Rectal smooth muscle tissue (tissue), 1 donor: Measurements from ENCODE around the gene EPM2AIP1.
"Not testable (repeated sequence)": the region's sequence is repeated elsewhere in the genome, so short reads cannot be mapped to it uniquely, and the experiment has no call there.

ENCODE experiments used
- H3K27ac ChIP-seq: one replicate; pipeline ENCODE4 v1.7.0; 2013; ENCODE audit warnings: low read depth, low read length, inconsistent platforms
- H3K27me3 ChIP-seq: one replicate; pipeline ENCODE4 v1.7.0; 2013; ENCODE audit warnings: low read length; ENCODE audit not compliant: control insufficient read depth, insufficient read depth
- H3K36me3 ChIP-seq: one replicate; pipeline ENCODE4 v1.7.0; 2013; ENCODE audit warnings: low read length; ENCODE audit not compliant: control insufficient read depth, insufficient read depth
- H3K4me1 ChIP-seq: one replicate; pipeline ENCODE4 v1.7.0; 2013; ENCODE audit warnings: low read length; ENCODE audit not compliant: control insufficient read depth, insufficient read depth
- H3K4me3 ChIP-seq: one replicate; pipeline ENCODE4 v1.7.0; 2013; ENCODE audit warnings: low read length
- H3K9ac ChIP-seq: one replicate; pipeline ENCODE4 v1.7.0; 2013; ENCODE audit warnings: low read length

The EPM2AIP1 gene

DNA sequence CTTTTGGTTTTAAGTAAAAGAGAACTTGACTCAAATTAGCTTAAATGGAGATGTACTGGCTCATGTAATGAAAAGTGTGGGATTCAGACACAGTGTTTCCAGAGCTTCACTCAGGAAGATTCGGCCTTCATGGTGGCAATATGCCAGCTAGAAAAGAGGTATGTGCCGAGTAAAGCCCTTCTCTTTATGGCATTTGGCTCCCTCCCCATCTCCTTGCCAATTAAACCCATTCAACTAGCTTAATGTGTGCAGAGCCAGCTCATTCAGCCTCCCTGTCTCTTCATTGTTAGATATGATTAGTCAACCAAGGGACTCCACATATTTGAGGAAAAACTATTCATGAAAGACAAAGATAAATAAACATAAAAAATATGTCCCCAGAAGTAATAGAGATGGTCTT is 33.1 kb downstream of the EPM2AIP1 start:
- H3K27me3 ChIP-seq = no peaks in the 10 kb centered on the region
- no peaks in the 10 kb centered on the region for H3K36me3 ChIP-seq
- H3K4me1 ChIP-seq = no peaks in the 10 kb centered on the region
- no peak overlapping the region for H3K9ac ChIP-seq
- H3K27ac ChIP-seq = no peak overlapping the region
- H3K4me3 ChIP-seq = no peak overlapping the region

GRCh38 chr3:36957862-36958686 is 34.9 kb downstream of the EPM2AIP1 start:
- no peaks in the 10 kb centered on the region for H3K27me3 ChIP-seq
- H3K9ac ChIP-seq = no peak overlapping the region
- no peaks in the 10 kb centered on the region for H3K4me1 ChIP-seq
- H3K27ac ChIP-seq = no peak overlapping the region
- no peak overlapping the region for H3K4me3 ChIP-seq
- no peaks in the 10 kb centered on the region for H3K36me3 ChIP-seq

- Histone ChIP-seq H3K9ac (no peak overlapping the region), H3K4me1 (no peaks in the 10 kb centered on the region), H3K4me3 (no peak overlapping the region), H3K27ac (no peak overlapping the region), H3K27me3 (no peaks in the 10 kb centered on the region), H3K36me3 (no peaks in the 10 kb centered on the region)
Measured at GRCh38 chr3:36957063-36957462, 35.9 kb downstream of the EPM2AIP1 start.

DNA sequence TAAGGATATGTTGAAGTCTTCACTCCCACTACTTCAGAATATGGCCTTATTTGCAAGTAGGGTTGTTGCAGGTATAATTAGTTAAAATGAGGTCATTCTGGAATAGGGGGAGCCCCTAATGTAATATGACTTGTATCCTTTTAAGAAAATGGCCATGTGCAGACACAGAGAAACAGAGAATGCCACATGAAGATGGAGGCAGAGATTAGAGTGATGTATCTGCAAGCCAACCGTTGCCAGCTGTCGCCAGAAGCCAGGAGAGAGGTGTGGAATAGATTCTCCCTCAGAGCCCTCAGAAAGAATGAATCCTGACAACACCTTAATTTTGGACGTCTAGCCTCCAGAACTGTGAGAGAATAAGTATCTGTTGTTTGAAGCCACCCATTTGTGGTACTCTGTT is 36.8 kb downstream of the EPM2AIP1 start:
- H3K27me3 ChIP-seq = no peaks in the 10 kb centered on the region
- H3K4me3 ChIP-seq = no peak overlapping the region
- no peak overlapping the region for H3K9ac ChIP-seq
- no peak overlapping the region for H3K27ac ChIP-seq
- H3K36me3 ChIP-seq = no peaks in the 10 kb centered on the region
- no peaks in the 10 kb centered on the region for H3K4me1 ChIP-seq

- H3K27ac ChIP-seq = no peak overlapping the region
- H3K4me3 ChIP-seq = no peak overlapping the region
Measured at GRCh38 chr3:36954452-36955134, 38.3 kb downstream of the EPM2AIP1 start.

GRCh38 chr3:36947814-36948213 is 45.1 kb downstream of the EPM2AIP1 start:
- H3K27ac ChIP-seq, H3K9ac ChIP-seq, H3K36me3 ChIP-seq, H3K4me1 ChIP-seq, H3K27me3 ChIP-seq, H3K4me3 ChIP-seq: not testable (repeated sequence)

More at GRCh38 chr3:36954452-36955134, 38.3 kb downstream of the EPM2AIP1 start:
- Histone ChIP-seq H3K36me3 (no peaks in the 10 kb centered on the region), H3K4me1 (no peaks in the 10 kb centered on the region), H3K9ac (no peak overlapping the region), H3K27me3 (no peaks in the 10 kb centered on the region)

- H3K36me3 ChIP-seq = no peaks in the 10 kb centered on the region
- H3K4me1 ChIP-seq = no peaks in the 10 kb centered on the region
- no peak overlapping the region for H3K27ac ChIP-seq
- H3K9ac ChIP-seq = no peak overlapping the region
- peak overlapping the region; percentile 51 for H3K4me3 ChIP-seq
- no peaks in the 10 kb centered on the region for H3K27me3 ChIP-seq
Measured at GRCh38 chr3:36945333-36945980, 47.5 kb downstream of the EPM2AIP1 start.

- no peaks in the 10 kb centered on the region for H3K36me3 ChIP-seq
- peak within 1 kb of the TSS; percentile 54 for H3K27ac ChIP-seq
- peak within 1 kb of the TSS; percentile 61 for H3K9ac ChIP-seq
- no peaks in the 10 kb centered on the region for H3K4me1 ChIP-seq
- peak within 1 kb of the TSS; percentile 51 for H3K4me3 ChIP-seq
- no peaks in the 10 kb centered on the region for H3K27me3 ChIP-seq
Measured at GRCh38 chr3:36944641-36945270, 48.2 kb downstream of the EPM2AIP1 start, which contains the start of gene TRANK1. Gene TRANK1 (minus strand): TSS chr3:36945054. CDS start chr3:36944809, 245 bp downstream.

GRCh38 chr3:36944012-36944640 is 48.8 kb downstream of the EPM2AIP1 start:
- peak overlapping the region; percentile 61 for H3K9ac ChIP-seq
- H3K36me3 ChIP-seq = no peaks in the 10 kb centered on the region
- no peaks in the 10 kb centered on the region for H3K27me3 ChIP-seq
- peak overlapping the region; percentile 54 for H3K27ac ChIP-seq
- peak overlapping the region; percentile 51 for H3K4me3 ChIP-seq
- H3K4me1 ChIP-seq = no peaks in the 10 kb centered on the region

DNA sequence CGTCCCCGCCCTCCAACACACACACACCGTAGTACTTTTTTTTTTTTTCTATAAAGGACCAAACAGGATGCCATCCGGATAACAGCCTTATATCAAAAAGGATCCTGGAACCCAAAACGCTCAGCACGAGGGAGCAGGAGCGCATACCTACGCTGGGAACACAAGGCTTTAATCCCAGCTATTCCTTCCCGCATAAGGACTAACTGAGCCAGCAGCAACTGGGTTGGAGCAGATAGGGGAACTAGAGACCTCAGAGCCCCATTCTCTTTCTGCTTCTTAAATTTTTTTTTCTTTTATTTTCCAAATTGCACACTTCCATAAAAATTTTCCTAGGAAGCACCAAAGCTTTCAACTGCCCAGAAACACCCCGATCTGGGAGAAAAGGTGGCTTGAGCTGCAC is 49.3 kb downstream of the EPM2AIP1 start:
- Histone ChIP-seq H3K4me3 (peak overlapping the region; percentile 51), H3K27me3 (no peaks in the 10 kb centered on the region), H3K36me3 (no peaks in the 10 kb centered on the region), H3K27ac (no peak overlapping the region), H3K4me1 (no peaks in the 10 kb centered on the region), H3K9ac (no peak overlapping the region)

DNA sequence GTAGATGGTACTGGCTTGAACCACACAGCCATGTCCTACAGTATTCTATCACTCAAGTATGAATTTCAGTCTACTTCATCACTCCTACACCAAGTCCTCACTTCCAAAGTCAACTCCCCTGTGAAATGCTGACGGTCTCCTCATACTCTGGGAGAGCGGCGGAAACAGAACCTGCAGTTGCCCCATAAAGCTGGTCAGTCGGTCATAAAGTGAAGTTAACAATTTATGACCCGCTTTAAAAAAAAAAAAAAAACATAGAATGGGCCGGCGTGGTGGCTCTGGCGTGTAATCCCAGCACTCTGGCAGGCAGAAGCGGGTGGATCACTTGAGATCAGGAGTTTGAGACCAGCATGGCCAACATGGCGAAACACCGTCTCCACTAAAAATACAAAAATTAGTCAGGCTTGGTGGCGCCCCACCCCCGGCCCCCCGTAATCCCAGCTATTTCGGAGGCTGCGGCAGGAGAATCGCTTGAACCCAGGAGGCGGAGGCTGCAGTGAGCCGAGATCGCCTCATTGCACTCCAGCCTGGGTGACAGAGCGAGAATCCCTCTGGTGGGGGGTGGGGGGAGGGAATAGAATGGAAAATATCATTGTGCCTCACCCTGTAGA is 50.2 kb downstream of the EPM2AIP1 start:
- no peak overlapping the region for H3K4me3 ChIP-seq
- no peak overlapping the region for H3K9ac ChIP-seq
- H3K4me1 ChIP-seq = no peaks in the 10 kb centered on the region
- H3K36me3 ChIP-seq = no peaks in the 10 kb centered on the region
- no peak overlapping the region for H3K27ac ChIP-seq
- no peaks in the 10 kb centered on the region for H3K27me3 ChIP-seq
